KMS-11 (cell line): ENCODE measurements around the gene RAD51B.

Experiments
- H2AFZ ChIP-seq: fragments of 200-600 bp; sonication (generic); 2 replicates; pipeline ENCODE4 v1.6.1; 2016; ENCODE audit warnings: antibody characterized with exemption, mixed run types, low read depth
- H3K27ac ChIP-seq: fragments of 200-600 bp; sonication (generic); 2 replicates; pipeline ENCODE4 v1.6.1; 2016; ENCODE audit warnings: mild to moderate bottlenecking, mixed run types
- H3K27me3 ChIP-seq: fragments of 200-600 bp; sonication (generic); 2 replicates; pipeline ENCODE4 v1.6.1; 2017; ENCODE audit warnings: mild to moderate bottlenecking, low read depth, mixed run types, moderate library complexity; ENCODE audit not compliant: insufficient read depth
- H3K36me3 ChIP-seq: fragments of 200-600 bp; sonication (generic); 2 replicates; pipeline ENCODE4 v1.6.1; 2017; ENCODE audit warnings: mild to moderate bottlenecking, mixed run types; ENCODE audit not compliant: insufficient read depth
- H3K4me1 ChIP-seq: fragments of 200-600 bp; sonication (generic); 2 replicates; pipeline ENCODE4 v1.6.1; 2016; ENCODE audit warnings: mild to moderate bottlenecking, low read depth, mixed run types; ENCODE audit not compliant: poor library complexity, severe bottlenecking
- H3K4me2 ChIP-seq: fragments of 200-600 bp; sonication (generic); 2 replicates; pipeline ENCODE4 v1.7.0; 2016; ENCODE audit warnings: mild to moderate bottlenecking, mixed run types
- H3K4me3 ChIP-seq: fragments of 200-600 bp; sonication (generic); IDR thresholded peaks from 2 replicates; pipeline ENCODE4 v1.6.1; 2017; ENCODE audit warnings: low read depth, low read length, mixed read lengths; ENCODE audit not compliant: insufficient read depth
- H3K79me2 ChIP-seq: fragments of 200-600 bp; sonication (generic); 2 replicates; pipeline ENCODE4 v1.6.1; 2016; ENCODE audit warnings: low read depth, mixed run types; ENCODE audit not compliant: insufficient read depth
- H3K9ac ChIP-seq: fragments of 200-600 bp; sonication (generic); 2 replicates; pipeline ENCODE4 v1.6.1; 2016; ENCODE audit warnings: mild to moderate bottlenecking, mixed run types
- H4K20me1 ChIP-seq: fragments of 200-600 bp; sonication (generic); 2 replicates; pipeline ENCODE4 v1.6.1; 2016; ENCODE audit warnings: mild to moderate bottlenecking, mixed run types; ENCODE audit not compliant: insufficient read depth
- TF ChIP-seq, protein P1 (sequence below): fragments of 200-600 bp; sonication (generic); conservative IDR thresholded peaks from 2 replicates; pipeline ENCODE4 v1.6.1; 2017; ENCODE audit warnings: low read depth, mild to moderate bottlenecking, antibody characterized with exemption, low read length, moderate library complexity, mixed read lengths

Gene RAD51B

DNA sequence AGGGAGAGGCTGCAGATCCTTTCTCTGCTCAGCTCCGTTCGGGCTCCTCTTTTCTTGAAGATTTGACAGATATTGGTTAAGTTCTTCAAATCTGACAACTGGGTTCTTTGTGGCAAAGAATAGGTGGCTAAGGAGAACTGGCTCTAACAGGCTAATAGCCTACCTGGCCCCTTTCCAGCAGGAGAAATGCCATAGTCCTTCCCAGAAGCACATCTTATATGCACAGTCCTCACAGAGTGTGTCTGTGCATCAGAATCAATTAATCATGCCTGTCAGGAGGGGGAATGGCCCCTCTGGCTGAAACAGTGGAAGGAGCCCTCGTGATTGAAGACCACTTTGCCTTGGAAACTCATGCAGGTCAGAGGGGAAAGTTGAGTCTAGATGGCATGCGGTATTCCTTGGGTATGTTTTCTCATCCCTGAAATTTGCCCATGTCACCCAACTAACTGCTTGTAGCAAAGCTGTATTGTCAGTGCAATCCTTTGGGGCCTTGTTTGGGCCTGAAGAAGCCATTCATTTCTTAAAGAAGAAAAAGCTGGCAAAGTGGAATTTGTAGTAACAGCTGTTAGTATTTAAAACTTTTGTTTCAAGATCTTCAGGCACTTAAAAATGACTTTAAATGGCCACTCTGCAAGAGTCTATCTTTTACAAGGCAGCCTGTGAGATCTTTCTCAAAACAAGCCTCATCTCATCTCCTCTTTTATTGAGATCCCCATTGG is 721.8 kb downstream of the RAD51B start:
- no peak overlapping the region for H3K27ac ChIP-seq

GRCh38 chr14:68542346-68542745 is 722.8 kb downstream of the RAD51B start:
- Histone ChIP-seq H3K36me3 (no peaks in the 10 kb centered on the region), H3K4me3 (no peak overlapping the region), H2AFZ (no peak overlapping the region), H4K20me1 (no peaks in the 10 kb centered on the region), H3K27ac (no peak overlapping the region), H3K4me2 (no peak overlapping the region), H3K9ac (no peak overlapping the region), H3K27me3 (no peaks in the 10 kb centered on the region), H3K4me1 (no peaks in the 10 kb centered on the region), H3K79me2 (no peaks in the 10 kb centered on the region)
- TF ChIP-seq, protein P1, sequence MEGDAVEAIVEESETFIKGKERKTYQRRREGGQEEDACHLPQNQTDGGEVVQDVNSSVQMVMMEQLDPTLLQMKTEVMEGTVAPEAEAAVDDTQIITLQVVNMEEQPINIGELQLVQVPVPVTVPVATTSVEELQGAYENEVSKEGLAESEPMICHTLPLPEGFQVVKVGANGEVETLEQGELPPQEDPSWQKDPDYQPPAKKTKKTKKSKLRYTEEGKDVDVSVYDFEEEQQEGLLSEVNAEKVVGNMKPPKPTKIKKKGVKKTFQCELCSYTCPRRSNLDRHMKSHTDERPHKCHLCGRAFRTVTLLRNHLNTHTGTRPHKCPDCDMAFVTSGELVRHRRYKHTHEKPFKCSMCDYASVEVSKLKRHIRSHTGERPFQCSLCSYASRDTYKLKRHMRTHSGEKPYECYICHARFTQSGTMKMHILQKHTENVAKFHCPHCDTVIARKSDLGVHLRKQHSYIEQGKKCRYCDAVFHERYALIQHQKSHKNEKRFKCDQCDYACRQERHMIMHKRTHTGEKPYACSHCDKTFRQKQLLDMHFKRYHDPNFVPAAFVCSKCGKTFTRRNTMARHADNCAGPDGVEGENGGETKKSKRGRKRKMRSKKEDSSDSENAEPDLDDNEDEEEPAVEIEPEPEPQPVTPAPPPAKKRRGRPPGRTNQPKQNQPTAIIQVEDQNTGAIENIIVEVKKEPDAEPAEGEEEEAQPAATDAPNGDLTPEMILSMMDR: no peak

More for the DNA sequence above, 721.8 kb downstream of the RAD51B start:
- Histone ChIP-seq H3K4me3 (no peak overlapping the region), H3K27me3 (no peaks in the 10 kb centered on the region), H2AFZ (no peak overlapping the region), H3K9ac (no peak overlapping the region), H3K4me2 (no peak overlapping the region), H3K79me2 (no peaks in the 10 kb centered on the region), H3K36me3 (no peaks in the 10 kb centered on the region), H3K4me1 (no peaks in the 10 kb centered on the region), H4K20me1 (no peaks in the 10 kb centered on the region)
- TF ChIP-seq, protein P1: no peak

- Histone ChIP-seq H3K27ac (no peak overlapping the region), H3K4me1 (no peaks in the 10 kb centered on the region), H3K9ac (no peak overlapping the region), H4K20me1 (no peaks in the 10 kb centered on the region), H3K27me3 (no peaks in the 10 kb centered on the region), H2AFZ (no peak overlapping the region), H3K36me3 (no peaks in the 10 kb centered on the region), H3K4me3 (no peak overlapping the region), H3K4me2 (no peak overlapping the region), H3K79me2 (no peaks in the 10 kb centered on the region)
- TF ChIP-seq, protein P1: no peak
Observed at GRCh38 chr14:68543516-68543915, 723.9 kb downstream of the RAD51B start.

DNA sequence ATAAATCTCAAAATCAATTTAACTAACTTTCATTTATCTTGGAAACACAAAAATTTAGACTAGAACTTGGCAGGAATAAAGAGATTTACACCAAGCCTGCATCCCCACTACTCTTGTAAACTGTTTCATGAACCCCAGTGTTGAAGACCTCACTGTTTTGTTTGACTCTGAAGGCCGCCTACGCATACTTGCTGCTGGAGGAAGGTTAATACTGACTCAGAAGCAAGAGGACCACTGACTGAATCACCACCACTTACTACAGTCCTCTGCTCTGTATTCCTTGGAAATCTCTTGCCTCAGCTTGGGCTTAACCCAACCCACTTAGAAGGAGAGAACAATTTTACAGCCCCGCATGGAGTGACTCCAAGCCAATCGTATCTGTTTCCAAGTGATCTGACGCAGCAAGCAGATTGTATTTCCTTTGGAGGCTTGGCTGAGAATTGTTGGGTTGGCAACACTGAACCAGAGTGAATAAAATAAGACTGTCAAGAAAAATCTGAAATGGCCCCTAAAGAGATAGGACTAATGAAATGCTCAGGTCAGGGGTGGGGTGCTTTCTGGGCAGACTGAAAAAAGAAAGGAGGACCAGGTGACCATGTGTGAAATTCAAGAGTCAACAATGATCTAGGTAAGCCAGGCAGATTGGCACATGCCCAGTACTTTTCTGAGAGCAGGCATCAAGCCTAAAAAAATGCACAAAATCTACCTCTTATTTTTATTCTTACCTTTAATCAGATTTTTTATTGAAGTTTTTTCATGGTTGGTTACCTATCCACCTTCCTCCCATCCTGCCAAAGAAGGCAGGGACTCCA is 724.7 kb downstream of the RAD51B start:
- Histone ChIP-seq H3K4me1 (no peaks in the 10 kb centered on the region), H3K36me3 (no peaks in the 10 kb centered on the region), H3K27ac (no peak overlapping the region), H3K9ac (no peak overlapping the region), H2AFZ (no peak overlapping the region), H3K79me2 (no peaks in the 10 kb centered on the region), H4K20me1 (no peaks in the 10 kb centered on the region), H3K4me2 (no peak overlapping the region), H3K27me3 (no peaks in the 10 kb centered on the region), H3K4me3 (no peak overlapping the region)
- TF ChIP-seq, protein P1: no peak
